Prostate gland (tissue), 2 donors: Measurements from ENCODE around the gene PTTG1IP2. TPM values are rescaled to one million over a fixed set of nuclear protein-coding genes. Genes with fewer than 3 reads are reported as not detected.

Experiments used
- DNase-seq: peaks from one replicate; pipeline ENCODE4 v3.0.0-alpha.2; 2019; ENCODE audit warnings: low spot score
- H3K27ac ChIP-seq, 2 donors: fragments of 200-600 bp; sonication (generic); 2 replicates each; pipeline ENCODE4 v1.5.1; 2017 to 2019
- H3K27me3 ChIP-seq: fragments of 200-600 bp; sonication (generic); replicated peaks from 2 replicates; pipeline ENCODE4 v1.5.1; 2019; ENCODE audit not compliant: insufficient read depth
- H3K36me3 ChIP-seq, 2 donors: fragments of 200-600 bp; sonication (generic); 1 replicate in 1 of 2; 2 replicates in 1 of 2; pipeline versions ENCODE4 v1.5.1 to v1.8.1; 2017 to 2019
- H3K4me1 ChIP-seq: fragments of 200-600 bp; sonication (generic); replicated peaks from 2 replicates; pipeline ENCODE4 v1.5.1; 2019
- H3K4me3 ChIP-seq, 2 donors: fragments of 200-600 bp; sonication (generic); 2 replicates each; pipeline ENCODE4 v1.5.1; 2017 to 2019
- H3K9me3 ChIP-seq: fragments of 200-600 bp; sonication (generic); 2 replicates; pipeline ENCODE4 v1.5.1; 2017
- POLR2A ChIP-seq: fragments of 450-650 bp; IDR thresholded peaks from one replicate; pipeline ENCODE4 v1.6.1; 2016; ENCODE audit warnings: antibody characterized with exemption, mild to moderate bottlenecking
- POLR2AphosphoS5 ChIP-seq: sonication (generic); formaldehyde crosslinking; IDR thresholded peaks from one replicate; pipeline ENCODE4 v1.6.1; 2017; ENCODE audit warnings: antibody characterized with exemption
- WGBS: methylation state at CpG from one replicate; pipeline ENCODE4 v1.1.5; 2018; 5-methylcytosine and 5-hydroxymethylcytosine counted together
- intact Hi-C: fragments of 100-400 bp; cut with DNase I; formaldehyde crosslinking; loops from one replicate; pipeline ENCODE4 v1.14.2; 2022
- total RNA-seq, 2 donors: library from RNA; depleted of rRNA; stranded (reverse); fragments of >200 nt; gene quantifications; one replicate each; pipeline ENCODE4 v1.1.0, GENCODE V29; 2016
- TF ChIP-seq, protein P1 (sequence below), 4 experiments: fragments of 200-600 bp in 2 of 4; fragments of 450-650 bp in 2 of 4; sonication (generic) in 2 of 4; IDR thresholded peaks; 1 replicate in 3 of 4; 2 replicates in 1 of 4; pipeline ENCODE4 v1.5.1; 2016 to 2019; ENCODE audit warnings: antibody characterized with exemption in 4 of 4, mild to moderate bottlenecking in 2 of 4, moderate library complexity in 2 of 4

PTTG1IP2 gene
- total RNA-seq, 2 donors from 2014 or later = not detected

DNA sequence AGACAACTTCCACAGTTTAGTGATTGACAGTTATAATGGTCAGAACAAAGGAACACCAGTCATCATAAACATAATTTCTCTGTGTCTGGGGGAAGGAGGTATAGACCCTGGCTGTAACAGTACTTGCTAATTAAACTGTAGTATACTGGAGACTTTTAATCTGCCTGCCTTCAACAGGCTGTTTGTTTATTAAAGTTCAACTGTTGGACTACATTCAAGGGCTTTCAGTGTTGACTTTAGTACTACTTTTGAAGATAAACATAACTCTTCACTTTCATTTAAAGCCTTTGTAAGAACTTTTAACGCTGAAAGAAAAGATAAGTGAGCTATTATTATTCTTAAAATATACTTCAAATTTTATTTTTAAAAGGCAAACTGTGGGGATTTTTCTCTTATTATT is 15.5 kb upstream of the PTTG1IP2 start:
- H3K27me3 ChIP-seq = no peaks in the 10 kb centered on the region
- intact Hi-C loops = loop anchor here (10.0 kb wide), 2 partner anchors 141 to 171 kb away; partner anchors contain the start of gene CDK14
- no peaks in the 10 kb centered on the region for H3K36me3 ChIP-seq
- no peak overlapping the region for H3K4me3 ChIP-seq
- WGBS = 32% methylated on average over 1 of the region's 1 CpG
- no peaks in the 10 kb centered on the region for H3K4me1 ChIP-seq
- no peak for DNase-seq
- H3K27ac ChIP-seq = no peak overlapping the region
- no peaks in the 10 kb centered on the region for H3K9me3 ChIP-seq
- no peak for TF ChIP-seq POLR2A
- no peak for TF ChIP-seq POLR2AphosphoS5
- TF ChIP-seq, protein P1, sequence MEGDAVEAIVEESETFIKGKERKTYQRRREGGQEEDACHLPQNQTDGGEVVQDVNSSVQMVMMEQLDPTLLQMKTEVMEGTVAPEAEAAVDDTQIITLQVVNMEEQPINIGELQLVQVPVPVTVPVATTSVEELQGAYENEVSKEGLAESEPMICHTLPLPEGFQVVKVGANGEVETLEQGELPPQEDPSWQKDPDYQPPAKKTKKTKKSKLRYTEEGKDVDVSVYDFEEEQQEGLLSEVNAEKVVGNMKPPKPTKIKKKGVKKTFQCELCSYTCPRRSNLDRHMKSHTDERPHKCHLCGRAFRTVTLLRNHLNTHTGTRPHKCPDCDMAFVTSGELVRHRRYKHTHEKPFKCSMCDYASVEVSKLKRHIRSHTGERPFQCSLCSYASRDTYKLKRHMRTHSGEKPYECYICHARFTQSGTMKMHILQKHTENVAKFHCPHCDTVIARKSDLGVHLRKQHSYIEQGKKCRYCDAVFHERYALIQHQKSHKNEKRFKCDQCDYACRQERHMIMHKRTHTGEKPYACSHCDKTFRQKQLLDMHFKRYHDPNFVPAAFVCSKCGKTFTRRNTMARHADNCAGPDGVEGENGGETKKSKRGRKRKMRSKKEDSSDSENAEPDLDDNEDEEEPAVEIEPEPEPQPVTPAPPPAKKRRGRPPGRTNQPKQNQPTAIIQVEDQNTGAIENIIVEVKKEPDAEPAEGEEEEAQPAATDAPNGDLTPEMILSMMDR (IDR thresholded peaks at IDR 0.05) = no peak

DNA sequence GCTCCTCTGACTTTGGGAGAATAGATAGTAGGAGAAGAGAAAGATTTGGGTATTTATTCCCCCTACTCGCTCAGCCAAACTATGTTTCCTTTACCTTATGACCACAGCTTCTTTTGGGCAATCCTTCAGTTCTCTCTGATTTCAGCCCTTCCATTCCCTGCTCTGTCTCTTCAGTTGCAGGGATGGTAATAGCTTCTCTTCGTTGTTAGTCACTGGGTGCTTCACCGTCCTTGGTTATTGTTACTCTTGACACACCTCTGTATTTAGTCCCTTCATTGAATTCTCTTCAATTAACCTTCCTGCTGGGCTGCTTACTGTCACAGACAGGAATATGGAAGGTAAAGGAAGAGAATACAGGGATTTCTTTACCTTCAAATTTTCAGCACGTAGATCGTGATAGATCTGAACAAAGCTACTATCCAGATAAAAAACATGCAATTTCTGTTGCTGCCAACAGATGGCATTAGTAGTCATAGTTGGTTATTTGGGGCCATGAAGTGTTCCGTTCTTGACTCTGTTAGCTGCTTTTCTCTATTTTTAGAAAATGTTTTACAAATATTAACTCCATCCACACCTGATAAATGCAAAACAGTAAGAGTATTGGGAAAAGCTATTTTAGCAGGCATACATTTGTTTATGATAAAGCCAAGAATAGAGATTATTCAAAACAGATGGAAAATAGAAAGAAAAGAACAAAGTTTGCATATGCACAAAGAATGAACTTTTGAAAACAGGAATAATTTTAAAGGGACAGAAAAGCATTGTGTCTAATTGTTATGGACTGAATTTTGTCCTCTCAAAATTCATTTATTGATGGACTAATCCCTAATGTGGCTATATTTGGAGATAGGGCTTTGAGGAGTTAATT is 14.0 kb upstream of the PTTG1IP2 start:
- Histone ChIP-seq H3K4me1 (no peaks in the 10 kb centered on the region), H3K27ac (no peak overlapping the region), H3K4me3 (no peak overlapping the region), H3K9me3 (no peaks in the 10 kb centered on the region), H3K36me3 (no peaks in the 10 kb centered on the region), H3K27me3 (no peaks in the 10 kb centered on the region)
- WGBS = 27% methylated on average over 6 of the region's 6 CpGs
- intact Hi-C loops = loop anchor here (5.0 to 10.0 kb wide), 3 partner anchors 139 to 582 kb away; partner anchors contain the start of gene CDK14
- peak; percentile 24 for DNase-seq
- TF ChIP-seq, protein P1 (IDR thresholded peaks at IDR 0.05) = peak in 3 of 4 experiments; percentile 59 to 84 (median 72)
- TF ChIP-seq POLR2AphosphoS5 (peak; percentile 32), POLR2A (no peak)

DNA sequence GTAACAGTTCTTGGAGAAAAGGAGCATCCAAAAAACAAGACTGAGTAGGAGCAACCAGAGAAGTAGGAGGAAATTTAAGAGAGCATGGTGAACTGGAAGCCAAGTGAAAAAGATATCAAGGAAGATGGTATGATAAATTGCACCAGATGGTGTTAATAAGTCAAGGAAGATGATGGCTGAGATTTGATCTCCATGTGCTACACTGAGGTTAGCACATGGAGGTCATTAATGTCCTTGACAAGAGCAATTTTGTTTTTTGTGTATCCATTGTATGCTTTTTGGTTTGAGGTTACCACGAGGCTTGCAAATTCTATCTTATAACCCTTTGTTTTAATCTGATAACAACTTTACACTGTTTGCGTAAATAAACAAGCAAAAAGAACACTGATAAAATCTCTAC is 11.3 kb upstream of the PTTG1IP2 start:
- intact Hi-C loops = loop anchor here (5.0 to 10.0 kb wide), 3 partner anchors 137 to 579 kb away; partner anchors contain the start of gene CDK14
- TF ChIP-seq POLR2A (no peak), POLR2AphosphoS5 (no peak)
- TF ChIP-seq, protein P1 (IDR thresholded peaks at IDR 0.05) = no peak

DNA sequence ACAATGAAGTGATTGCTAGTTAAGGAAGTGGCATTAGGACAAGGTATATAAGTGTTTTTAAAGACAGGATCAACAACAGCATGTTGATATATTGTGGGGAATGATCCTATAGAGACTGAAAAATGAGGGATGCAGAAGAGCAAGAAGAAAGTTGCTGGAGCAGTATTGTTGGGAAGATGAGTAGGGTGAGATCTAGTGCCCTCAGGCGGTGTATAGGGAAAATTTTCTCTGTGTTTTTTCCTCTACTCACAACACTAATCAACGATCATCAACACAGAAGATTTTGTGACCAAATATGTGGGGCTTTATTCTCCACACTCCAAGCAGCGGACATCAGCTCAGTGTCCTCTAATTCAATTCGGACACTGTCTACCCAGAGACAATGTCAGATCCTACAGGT is 9.6 kb upstream of the PTTG1IP2 start:
- no peak overlapping the region for H3K27ac ChIP-seq
- WGBS = 86% methylated on average over 4 of the region's 4 CpGs
- TF ChIP-seq, protein P1 (IDR thresholded peaks at IDR 0.05) = no peak
- no peak for TF ChIP-seq POLR2A
- TF ChIP-seq POLR2AphosphoS5 = no peak

More for the DNA sequence above, 11.3 kb upstream of the PTTG1IP2 start:
- Histone ChIP-seq H3K9me3 (no peaks in the 10 kb centered on the region), H3K27me3 (no peaks in the 10 kb centered on the region), H3K4me3 (no peak overlapping the region), H3K27ac (no peak overlapping the region), H3K36me3 (no peaks in the 10 kb centered on the region), H3K4me1 (no peaks in the 10 kb centered on the region)
- DNase-seq = no peak
- WGBS = 42% methylated on average over 2 of the region's 2 CpGs

More for the DNA sequence above, 9.6 kb upstream of the PTTG1IP2 start:
- intact Hi-C loops = loop anchor here (5.0 to 10.0 kb wide), 3 partner anchors 135 to 577 kb away; partner anchors contain the start of gene CDK14
- Histone ChIP-seq H3K36me3 (no peaks in the 10 kb centered on the region), H3K9me3 (no peaks in the 10 kb centered on the region), H3K27me3 (no peaks in the 10 kb centered on the region), H3K4me1 (no peaks in the 10 kb centered on the region), H3K4me3 (no peak overlapping the region)
- no peak for DNase-seq
